Activated B cell treated with CpG ODN at 0.5 μM for 24 hours (primary cell): ENCODE measurements around the gene PPP1R37. TPM values are rescaled to one million over a fixed set of nuclear protein-coding genes. Genes with fewer than 3 reads are reported as not detected.

Experiments used
- ATAC-seq: fragments of 200-7000 bp; cut with Tn5 transposase; one replicate; pipeline ENCODE4 v1.10.0; 2021; ENCODE audit warnings: low read depth, mild to moderate bottlenecking, moderate library complexity
- CTCF ChIA-PET: fragments of 350-600 bp; sonication (Branson Sonifier 250); formaldehyde crosslinking; loops from one replicate; lab custom pipeline; 2021; ENCODE audit warnings: antibody characterized with exemption; lab: Charles Lee
- POLR2A ChIA-PET: fragments of 350-600 bp; sonication (Branson Sonifier 250); formaldehyde crosslinking; loops from one replicate; lab custom pipeline; 2021; ENCODE audit warnings: antibody characterized with exemption; lab: Charles Lee
- DNase-seq: peaks from one replicate; pipeline ENCODE4 v3.0.0; 2022
- H3K27ac Mint-ChIP-seq: one replicate; pipeline ENCODE4 v1.8.0; 2020; ENCODE audit warnings: mixed read lengths
- H3K27me3 Mint-ChIP-seq: one replicate; pipeline ENCODE4 v1.8.0; 2021; ENCODE audit warnings: mixed read lengths
- H3K36me3 Mint-ChIP-seq: one replicate; pipeline ENCODE4 v1.8.0; 2021; ENCODE audit warnings: low read depth, mixed read lengths
- H3K4me1 Mint-ChIP-seq: one replicate; pipeline ENCODE4 v1.8.0; 2021; ENCODE audit warnings: mixed read lengths
- H3K4me3 Mint-ChIP-seq: one replicate; pipeline ENCODE4 v1.8.0; 2020; ENCODE audit warnings: mild to moderate bottlenecking, mixed read lengths
- H3K9me3 Mint-ChIP-seq: one replicate; pipeline ENCODE4 v1.8.0; 2020; ENCODE audit warnings: mixed read lengths
- intact Hi-C: fragments of 100-400 bp; cut with micrococcal nuclease; formaldehyde crosslinking; loops from one replicate; pipeline ENCODE4 v1.15.1; 2024
- total RNA-seq: library from RNA; stranded (reverse); gene quantifications from 2 replicates; pipeline ENCODE4 v1.2.3, GENCODE V29; 2022
- TF ChIP-seq, protein P1 (sequence below): fragments of 200-600 bp; IDR thresholded peaks from one replicate; pipeline ENCODE4 v1.8.0; 2022; ENCODE audit warnings: antibody characterized with exemption, mild to moderate bottlenecking

PPP1R37 gene
- total RNA-seq, 1 donor from 2014 or later, result 27.2 TPM

DNA sequence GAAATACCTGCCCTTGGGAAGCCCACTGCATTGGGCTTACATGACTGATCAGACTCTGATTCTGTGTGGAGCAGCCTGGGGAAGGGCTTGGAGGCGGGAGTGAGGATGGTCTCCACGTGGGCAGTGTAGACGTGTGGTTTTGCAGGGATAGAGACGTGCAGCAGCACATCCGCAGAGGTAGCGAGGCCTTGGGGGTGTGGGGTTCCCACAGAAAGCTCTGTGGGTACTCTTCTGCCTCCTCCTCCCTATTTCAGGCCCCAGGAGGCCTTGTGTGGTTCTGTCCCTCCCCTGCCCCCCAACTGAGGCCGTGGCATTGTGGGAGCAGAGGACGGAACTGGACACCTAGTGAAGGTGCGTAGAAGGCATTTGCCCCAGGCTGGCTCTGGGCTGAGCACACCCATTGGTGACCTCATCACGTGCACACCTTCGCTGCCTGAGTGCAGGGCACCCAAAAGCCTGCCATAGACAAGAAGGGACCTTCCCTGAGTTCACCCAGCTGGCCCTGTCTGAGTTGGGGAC is 28.9 kb downstream of the PPP1R37 start:
- ATAC-seq, result no peak
- ChIA-PET CTCF (no interaction called here), POLR2A (no interaction called here)
- Mint-ChIP-seq H3K9me3 (no peaks in the 10 kb centered on the region), H3K4me1 (peaks cover 75% of the 10 kb centered on the region), H3K4me3 (no peak overlapping the region), H3K27me3 (no peaks in the 10 kb centered on the region), H3K36me3 (no peaks in the 10 kb centered on the region), H3K27ac (no peak overlapping the region)
- no peak for DNase-seq
- intact Hi-C loops, result no loop called here
- TF ChIP-seq, protein P1, sequence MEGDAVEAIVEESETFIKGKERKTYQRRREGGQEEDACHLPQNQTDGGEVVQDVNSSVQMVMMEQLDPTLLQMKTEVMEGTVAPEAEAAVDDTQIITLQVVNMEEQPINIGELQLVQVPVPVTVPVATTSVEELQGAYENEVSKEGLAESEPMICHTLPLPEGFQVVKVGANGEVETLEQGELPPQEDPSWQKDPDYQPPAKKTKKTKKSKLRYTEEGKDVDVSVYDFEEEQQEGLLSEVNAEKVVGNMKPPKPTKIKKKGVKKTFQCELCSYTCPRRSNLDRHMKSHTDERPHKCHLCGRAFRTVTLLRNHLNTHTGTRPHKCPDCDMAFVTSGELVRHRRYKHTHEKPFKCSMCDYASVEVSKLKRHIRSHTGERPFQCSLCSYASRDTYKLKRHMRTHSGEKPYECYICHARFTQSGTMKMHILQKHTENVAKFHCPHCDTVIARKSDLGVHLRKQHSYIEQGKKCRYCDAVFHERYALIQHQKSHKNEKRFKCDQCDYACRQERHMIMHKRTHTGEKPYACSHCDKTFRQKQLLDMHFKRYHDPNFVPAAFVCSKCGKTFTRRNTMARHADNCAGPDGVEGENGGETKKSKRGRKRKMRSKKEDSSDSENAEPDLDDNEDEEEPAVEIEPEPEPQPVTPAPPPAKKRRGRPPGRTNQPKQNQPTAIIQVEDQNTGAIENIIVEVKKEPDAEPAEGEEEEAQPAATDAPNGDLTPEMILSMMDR, result no peak

DNA sequence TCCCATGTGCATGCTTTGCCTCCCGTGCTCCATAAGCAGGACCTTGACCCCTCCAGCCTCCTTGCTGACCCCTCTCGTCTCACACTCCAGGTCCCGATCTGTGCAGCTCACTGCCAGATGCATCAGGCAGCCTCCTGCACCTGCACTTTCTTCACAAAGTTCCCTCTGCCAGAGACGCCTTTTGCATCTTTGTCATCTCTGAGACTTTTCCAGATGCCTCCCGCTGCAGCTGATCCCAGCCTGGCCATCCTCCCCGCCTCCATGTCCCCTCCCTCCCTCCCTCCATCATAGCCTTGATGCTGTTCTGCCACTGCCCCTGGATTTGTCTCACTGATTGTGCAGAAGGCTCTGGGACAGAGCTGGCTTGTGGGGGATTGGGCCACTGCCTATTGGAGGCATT is 29.9 kb downstream of the PPP1R37 start:
- CTCF ChIA-PET, result no interaction called here
- ATAC-seq (no peak), DNase-seq (no peak)
- Mint-ChIP-seq H3K4me3 (no peak overlapping the region), H3K36me3 (peaks cover 2% of the 10 kb centered on the region), H3K27ac (no peak overlapping the region), H3K27me3 (no peaks in the 10 kb centered on the region), H3K9me3 (no peaks in the 10 kb centered on the region), H3K4me1 (peaks cover 65% of the 10 kb centered on the region)
- TF ChIP-seq, protein P1, result no peak
- POLR2A ChIA-PET, result no interaction called here
- intact Hi-C loops, result no loop called here

DNA sequence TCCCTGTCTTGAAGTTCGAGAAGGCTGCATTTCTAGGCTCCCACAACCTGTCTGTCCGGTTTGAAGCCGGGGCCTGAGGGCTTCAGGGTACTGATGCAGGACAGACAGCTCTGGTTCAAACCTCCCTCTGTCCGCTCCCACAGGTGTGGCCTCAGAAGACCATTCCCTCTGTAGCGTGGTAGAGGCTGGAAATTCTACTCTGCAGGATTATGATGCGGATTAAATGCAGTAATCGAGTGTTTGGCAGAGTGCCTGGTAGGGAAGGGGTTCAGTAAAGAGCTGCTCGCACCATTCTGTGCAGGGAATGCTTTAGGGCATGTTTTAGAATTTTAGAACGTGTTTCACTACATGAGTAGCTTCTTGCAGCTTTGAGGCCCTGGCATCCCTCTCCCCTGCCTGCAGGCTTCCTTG is 30.5 kb downstream of the PPP1R37 start:
- ChIA-PET POLR2A (no interaction called here), CTCF (no interaction called here)
- TF ChIP-seq, protein P1, result no peak
- Mint-ChIP-seq H3K27ac (no peak overlapping the region), H3K27me3 (no peaks in the 10 kb centered on the region), H3K4me1 (peaks cover 59% of the 10 kb centered on the region), H3K36me3 (peaks cover 2% of the 10 kb centered on the region), H3K4me3 (no peak overlapping the region), H3K9me3 (no peaks in the 10 kb centered on the region)
- ATAC-seq (no peak), DNase-seq (no peak)
- intact Hi-C loops, result no loop called here

DNA sequence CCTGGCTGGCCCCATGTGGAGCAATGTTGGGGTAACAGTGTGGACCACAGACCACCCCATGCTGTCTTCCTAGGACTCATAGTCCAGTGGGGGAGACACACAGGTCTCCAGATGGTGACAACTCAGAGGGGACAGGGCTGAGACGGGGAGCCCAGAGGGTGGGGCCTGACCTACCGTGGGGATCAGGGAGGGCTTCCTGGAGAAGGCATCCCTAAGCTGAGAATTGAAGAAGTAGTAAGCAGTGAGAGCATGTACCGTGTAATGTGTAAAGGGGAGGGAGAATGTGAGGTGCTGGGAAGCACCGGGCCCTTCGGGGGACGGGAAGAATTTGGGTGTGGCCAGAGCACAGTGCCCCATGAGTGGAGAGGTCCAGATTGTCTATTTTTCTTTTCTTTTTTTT is 31.0 kb downstream of the PPP1R37 start:
- H3K4me1 Mint-ChIP-seq, result peaks cover 54% of the 10 kb centered on the region
- TF ChIP-seq, protein P1, result no peak
- no peaks in the 10 kb centered on the region for H3K27me3 Mint-ChIP-seq
- CTCF ChIA-PET, result no interaction called here
- no peaks in the 10 kb centered on the region for H3K9me3 Mint-ChIP-seq
- H3K36me3 Mint-ChIP-seq, result peaks cover 6% of the 10 kb centered on the region
- no peak overlapping the region for H3K27ac Mint-ChIP-seq
- DNase-seq (no peak), ATAC-seq (no peak)
- no peak overlapping the region for H3K4me3 Mint-ChIP-seq
- POLR2A ChIA-PET, result interaction anchor here (1.7 kb wide), 1 partner anchor 48 kb away, joined by 4 read pairs; the partner anchor contains the start of gene ZNF296
- intact Hi-C loops, result no loop called here

DNA sequence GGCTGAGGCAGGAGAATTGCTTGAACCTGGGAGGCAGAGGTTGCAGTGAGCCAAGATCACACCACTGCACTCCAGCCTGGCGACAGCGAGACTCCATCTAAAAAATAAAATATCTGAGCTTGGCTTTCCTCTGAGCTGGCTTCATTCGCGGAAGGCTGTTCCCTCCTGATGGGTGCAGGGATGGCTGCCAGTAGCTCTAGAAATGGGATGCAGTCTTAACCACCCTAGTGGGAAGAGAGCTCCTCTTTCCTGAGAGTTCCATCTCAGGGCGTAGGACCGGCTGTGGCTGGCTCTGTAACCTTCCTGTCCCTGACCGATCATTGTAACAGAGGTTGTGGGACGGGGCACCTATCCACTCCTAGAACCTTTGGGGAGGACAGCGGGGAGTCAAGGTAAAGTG is 32.4 kb downstream of the PPP1R37 start:
- H3K4me1 Mint-ChIP-seq, result peaks cover 42% of the 10 kb centered on the region
- H3K9me3 Mint-ChIP-seq, result no peaks in the 10 kb centered on the region
- POLR2A ChIA-PET, result interaction anchor here (0.6 to 1.7 kb wide), 3 partner anchors 9 to 49 kb away, joined by 3 to 5 read pairs (median 4); partner anchors contain the start of genes PPP1R37 and ZNF296

More for the DNA sequence above, 32.4 kb downstream of the PPP1R37 start:
- TF ChIP-seq, protein P1, result no peak
- H3K27ac Mint-ChIP-seq, result no peak overlapping the region
- no peak for DNase-seq
- H3K36me3 Mint-ChIP-seq, result peaks cover 6% of the 10 kb centered on the region
- H3K27me3 Mint-ChIP-seq, result no peaks in the 10 kb centered on the region
- ATAC-seq, result no peak
- CTCF ChIA-PET, result interaction anchor here (0.8 to 1.3 kb wide), 3 partner anchors 12 to 66 kb away, joined by 3 to 4 read pairs (median 4); no protein-coding TSS in a partner anchor
- intact Hi-C loops, result loop anchor here (5.0 kb wide), 1 partner anchor 33 kb away; the partner anchor contains the start of gene PPP1R37
- no peak overlapping the region for H3K4me3 Mint-ChIP-seq
